A673 (cell line): ENCODE measurements around the gene PDE4DIP.
"Not testable (repeated sequence)": the region's sequence is repeated elsewhere in the genome, so short reads cannot be mapped to it uniquely, and the experiment has no call there.

Experiments used
- EZH2 ChIP-seq: fragments of 200-600 bp; sonication (generic); IDR thresholded peaks from 2 replicates; pipeline ENCODE4 v1.6.1; 2017; ENCODE audit warnings: borderline replicate concordance, low read depth, mild to moderate bottlenecking, mixed read lengths, antibody characterized with exemption, low read length; ENCODE audit not compliant: poor library complexity, severe bottlenecking
- TF ChIP-seq, protein P1 (sequence below): fragments of 300-800, 200-600 bp; sonication (generic); conservative IDR thresholded peaks from 2 replicates; pipeline ENCODE4 v1.5.1; 2017; ENCODE audit warnings: low read depth, mild to moderate bottlenecking, antibody characterized with exemption, low read length, moderate library complexity, mixed read lengths

DNA sequence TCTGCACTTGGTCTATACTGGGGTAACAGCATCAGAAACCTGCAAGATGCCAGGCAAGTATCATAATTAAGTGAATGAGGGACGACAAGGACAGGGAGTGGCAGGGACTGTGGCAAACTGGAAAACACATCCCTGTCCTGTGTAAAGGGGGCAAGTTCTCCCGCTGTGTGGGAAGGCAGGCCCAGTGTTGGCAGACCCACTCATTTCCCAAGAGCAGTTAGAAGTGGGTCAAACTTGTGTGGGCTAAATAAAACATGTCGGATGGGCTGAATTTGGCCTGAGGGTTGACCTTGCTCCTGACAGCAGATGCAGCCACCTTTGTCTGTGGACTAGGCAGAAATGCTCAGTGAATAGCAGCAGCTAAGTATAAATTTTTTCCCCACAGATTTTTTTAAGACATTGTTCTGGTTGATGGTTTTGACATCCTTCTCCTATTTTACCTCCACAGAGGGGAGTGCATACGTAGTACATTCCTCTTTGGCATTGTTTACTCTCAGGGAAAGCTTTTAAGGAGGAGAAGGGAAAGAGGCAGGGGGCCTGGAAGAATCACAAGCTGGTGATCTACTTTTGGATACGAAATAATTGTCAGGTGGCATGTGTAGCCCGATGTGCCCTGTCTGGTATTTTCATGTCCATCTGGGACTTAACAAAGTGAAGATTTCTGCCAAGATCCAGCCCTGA lies 16.5 kb downstream of the PDE4DIP start:
- TF ChIP-seq, protein P1, sequence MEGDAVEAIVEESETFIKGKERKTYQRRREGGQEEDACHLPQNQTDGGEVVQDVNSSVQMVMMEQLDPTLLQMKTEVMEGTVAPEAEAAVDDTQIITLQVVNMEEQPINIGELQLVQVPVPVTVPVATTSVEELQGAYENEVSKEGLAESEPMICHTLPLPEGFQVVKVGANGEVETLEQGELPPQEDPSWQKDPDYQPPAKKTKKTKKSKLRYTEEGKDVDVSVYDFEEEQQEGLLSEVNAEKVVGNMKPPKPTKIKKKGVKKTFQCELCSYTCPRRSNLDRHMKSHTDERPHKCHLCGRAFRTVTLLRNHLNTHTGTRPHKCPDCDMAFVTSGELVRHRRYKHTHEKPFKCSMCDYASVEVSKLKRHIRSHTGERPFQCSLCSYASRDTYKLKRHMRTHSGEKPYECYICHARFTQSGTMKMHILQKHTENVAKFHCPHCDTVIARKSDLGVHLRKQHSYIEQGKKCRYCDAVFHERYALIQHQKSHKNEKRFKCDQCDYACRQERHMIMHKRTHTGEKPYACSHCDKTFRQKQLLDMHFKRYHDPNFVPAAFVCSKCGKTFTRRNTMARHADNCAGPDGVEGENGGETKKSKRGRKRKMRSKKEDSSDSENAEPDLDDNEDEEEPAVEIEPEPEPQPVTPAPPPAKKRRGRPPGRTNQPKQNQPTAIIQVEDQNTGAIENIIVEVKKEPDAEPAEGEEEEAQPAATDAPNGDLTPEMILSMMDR: not testable (repeated sequence)
- not testable (repeated sequence) for TF ChIP-seq EZH2
